ENCODE data around the gene NAT8. TPM values are rescaled to one million over a fixed set of nuclear protein-coding genes. Genes with fewer than 3 reads are reported as not detected.
A peak's percentile ranks its signal among the peaks of the same experiment; 100 is the strongest.
"Not testable (repeated sequence)": the region's sequence is repeated elsewhere in the genome, so short reads cannot be mapped to it uniquely, and the experiment has no call there.

Gene NAT8
- 10 to 100 TPM; 15.1 to 40.6 (median 32.7) TPM for total RNA-seq
- long read RNA-seq, partial matches to known transcripts: 0 of 6 reads
- long read RNA-seq, other reads (novel, unspliced or antisense): 2 of 6 reads

DNA sequence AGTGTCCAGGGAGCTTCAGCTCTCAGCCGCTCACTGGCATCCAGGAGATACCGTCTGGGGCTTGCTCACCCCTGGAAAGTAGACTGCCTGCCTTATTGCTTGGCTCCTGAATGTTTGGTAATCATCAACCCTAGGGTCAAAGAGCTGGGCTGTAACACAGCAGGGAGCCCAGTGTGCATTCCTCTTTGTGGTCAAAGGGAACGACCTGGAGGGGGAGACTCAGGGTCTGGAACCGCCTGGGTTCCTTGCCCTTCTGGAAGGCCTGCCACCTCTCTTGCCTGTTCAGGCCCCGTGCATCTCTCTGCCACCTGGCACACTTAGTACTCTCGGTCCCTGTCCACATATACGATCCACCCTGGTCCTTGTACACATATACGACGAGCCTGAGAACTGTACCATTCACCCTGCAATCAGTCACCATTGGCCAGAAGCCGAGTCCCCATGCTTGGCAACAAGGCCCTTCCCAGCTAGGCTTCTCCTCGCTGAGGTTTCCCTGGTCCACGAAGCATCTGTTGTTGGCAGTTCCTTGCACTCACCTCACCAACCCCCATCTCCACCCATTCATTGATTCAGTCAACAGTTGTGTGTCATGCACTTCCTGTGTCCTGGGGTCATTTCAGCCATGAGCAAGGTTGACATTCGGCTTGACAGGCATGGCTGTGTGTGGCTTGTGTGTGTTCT is at the start of gene NAT8:
Gene NAT8, minus strand, starts transcription at position 85 of the 681 bp plus-strand sequence. CDS start 794 bp downstream, outside the sequence.
- Histone ChIP-seq H3K9me3 (no peaks in the 10 kb centered on the region), H3K4me1 (peaks cover 0 to 40% (median 3%) of the 10 kb centered on the region in 4 donors), H3K27ac (peak within 1 kb of the TSS; percentile 73 to 80 (median 80)), H3K36me3 (no peaks in the 10 kb centered on the region), H3K4me3 (peak within 1 kb of the TSS; percentile 29 to 53 (median 44)), H3K27me3 (no peaks in the 10 kb centered on the region)
- TF ChIP-seq, protein P1, sequence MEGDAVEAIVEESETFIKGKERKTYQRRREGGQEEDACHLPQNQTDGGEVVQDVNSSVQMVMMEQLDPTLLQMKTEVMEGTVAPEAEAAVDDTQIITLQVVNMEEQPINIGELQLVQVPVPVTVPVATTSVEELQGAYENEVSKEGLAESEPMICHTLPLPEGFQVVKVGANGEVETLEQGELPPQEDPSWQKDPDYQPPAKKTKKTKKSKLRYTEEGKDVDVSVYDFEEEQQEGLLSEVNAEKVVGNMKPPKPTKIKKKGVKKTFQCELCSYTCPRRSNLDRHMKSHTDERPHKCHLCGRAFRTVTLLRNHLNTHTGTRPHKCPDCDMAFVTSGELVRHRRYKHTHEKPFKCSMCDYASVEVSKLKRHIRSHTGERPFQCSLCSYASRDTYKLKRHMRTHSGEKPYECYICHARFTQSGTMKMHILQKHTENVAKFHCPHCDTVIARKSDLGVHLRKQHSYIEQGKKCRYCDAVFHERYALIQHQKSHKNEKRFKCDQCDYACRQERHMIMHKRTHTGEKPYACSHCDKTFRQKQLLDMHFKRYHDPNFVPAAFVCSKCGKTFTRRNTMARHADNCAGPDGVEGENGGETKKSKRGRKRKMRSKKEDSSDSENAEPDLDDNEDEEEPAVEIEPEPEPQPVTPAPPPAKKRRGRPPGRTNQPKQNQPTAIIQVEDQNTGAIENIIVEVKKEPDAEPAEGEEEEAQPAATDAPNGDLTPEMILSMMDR (IDR thresholded peaks at IDR 0.05): no peak
- TF ChIP-seq POLR2A (IDR thresholded peaks at IDR 0.05): peak; percentile 50
- ATAC-seq (peak; percentile 75 to 84 (median 80)), DNase-seq (peak; percentile 46 to 83 (median 68))
- intact Hi-C loops (cut with DNase I): no loop called here
- WGBS (ENCODE audit: insufficient coverage, low coverage, low lambda C conversion rate, missing lambda C conversion rate): 18% methylated on average over 4 of the region's 13 CpGs

DNA sequence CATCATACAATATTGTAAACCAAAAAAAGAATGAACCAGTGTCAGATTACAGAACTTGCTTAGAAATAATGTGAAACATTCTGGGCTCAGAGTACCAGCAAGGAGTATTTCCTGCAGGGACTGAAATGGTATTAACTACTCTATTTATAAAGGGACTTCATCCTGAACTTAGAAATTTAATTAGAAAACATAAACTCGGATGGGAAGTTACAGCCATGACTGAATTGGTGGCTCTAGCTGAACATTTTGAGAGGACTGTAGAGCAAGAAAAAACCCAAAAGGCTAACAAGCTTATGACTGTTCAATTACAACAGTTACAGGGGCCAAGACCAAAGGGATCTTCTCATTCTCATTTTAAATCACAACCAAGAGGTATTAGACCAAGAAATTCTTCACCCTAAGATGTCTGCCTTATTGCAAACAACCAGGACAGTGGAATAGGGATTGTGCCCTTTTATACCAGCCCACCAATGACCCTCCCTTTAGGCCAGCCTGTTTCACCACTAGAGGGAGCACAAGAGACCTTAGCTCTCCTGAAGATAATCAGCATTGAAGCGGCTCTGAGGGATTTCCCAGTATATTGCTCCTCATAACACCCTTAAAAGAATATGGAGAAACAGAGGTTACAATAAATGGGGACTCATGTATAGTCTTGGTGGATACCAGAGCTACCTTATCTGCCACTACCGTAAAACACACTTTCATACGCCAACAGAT is 48.3 kb upstream of the NAT8 start:
- H3K4me1 ChIP-seq; H3K27ac ChIP-seq; H3K27me3 ChIP-seq; H3K9me3 ChIP-seq; intact Hi-C loops (cut with DNase I); H3K4me3 ChIP-seq; H3K36me3 ChIP-seq; DNase-seq: not testable (repeated sequence)
- WGBS (ENCODE audit: insufficient coverage, low coverage, low lambda C conversion rate, missing lambda C conversion rate): 37% methylated on average over 4 of the region's 4 CpGs
- TF ChIP-seq, protein P1 (IDR thresholded peaks at IDR 0.05): peak; percentile 38 to 63 (median 49)
- ATAC-seq: peak; percentile 75 to 82 (median 81)

- ATAC-seq; H3K27ac ChIP-seq; H3K4me3 ChIP-seq; H3K9me3 ChIP-seq; intact Hi-C loops (cut with DNase I); H3K27me3 ChIP-seq; DNase-seq; H3K4me1 ChIP-seq; H3K36me3 ChIP-seq: not testable (repeated sequence)
- 94% methylated on average over 3 of the region's 5 CpGs for WGBS (ENCODE audit: insufficient coverage, low coverage, low lambda C conversion rate, missing lambda C conversion rate)
Measured at GRCh38 chr2:73688494-73688893, 46.3 kb upstream of the NAT8 start.

GRCh38 chr2:73685764-73686438 is 43.7 kb upstream of the NAT8 start:
- TF ChIP-seq POLR2A (IDR thresholded peaks at IDR 0.05): no peak
- TF ChIP-seq, protein P1 (IDR thresholded peaks at IDR 0.05): no peak
- intact Hi-C loops (cut with DNase I): no loop called here
- H3K27ac ChIP-seq: peak overlapping the region in 1 of 3 donors; percentile 40
- ATAC-seq: peak; percentile 92 to 96 (median 92)
- DNase-seq: peak; percentile 48 to 87 (median 78)
- no peak overlapping the region for H3K4me3 ChIP-seq
- 36% methylated on average over 3 of the region's 4 CpGs for WGBS (ENCODE audit: insufficient coverage, low coverage, low lambda C conversion rate, missing lambda C conversion rate)
- H3K27me3 ChIP-seq: no peaks in the 10 kb centered on the region
- no peaks in the 10 kb centered on the region for H3K9me3 ChIP-seq
- H3K4me1 ChIP-seq: peaks cover 0 to 7% (median 0%) of the 10 kb centered on the region in 4 donors
- H3K36me3 ChIP-seq: no peaks in the 10 kb centered on the region

All from right lobe of liver (tissue), 6 donors.